NCI-H460 (cell line): ENCODE data around the gene PCDHGA1. TPM values are rescaled to one million over a fixed set of nuclear protein-coding genes. Genes with fewer than 3 reads are reported as not detected.

Experiments
- DNase-seq: peaks from one replicate; pipeline ENCODE4 v3.0.0-alpha.2; 2016; ENCODE audit warnings: low read depth; ENCODE audit errors: extremely low read depth
- total RNA-seq: library from RNA; depleted of rRNA; stranded (reverse); fragments of >200 nt; shearing (Covaris generic); gene quantifications from 2 replicates; pipeline ENCODE4 v1.2.3, GENCODE V29; 2014

PCDHGA1 gene
- total RNA-seq, 1 experiment from 2014 or later, result 1.6 TPM

GRCh38 chr5:141434006-141434405 lies 103.7 kb downstream of the PCDHGA1 start:
- no peak for DNase-seq

- DNase-seq, result no peak
Observed at GRCh38 chr5:141437221-141437620, 106.9 kb downstream of the PCDHGA1 start.

GRCh38 chr5:141439411-141440141 lies 109.3 kb downstream of the PCDHGA1 start:
- no peak for DNase-seq

- DNase-seq, result no peak
Observed at GRCh38 chr5:141440341-141440740, 110.0 kb downstream of the PCDHGA1 start.

GRCh38 chr5:141441571-141442170 lies 111.4 kb downstream of the PCDHGA1 start:
- no peak for DNase-seq

- no peak for DNase-seq
Observed at GRCh38 chr5:141465351-141465750, 135.0 kb downstream of the PCDHGA1 start.

GRCh38 chr5:141475625-141476131 lies 145.4 kb downstream of the PCDHGA1 start, which contains the start of gene PCDHGC3:
PCDHGC3 (plus strand) TSS chr5:141475966; CDS start chr5:141476117, 151 bp downstream.
- peak; percentile 92 for DNase-seq

GRCh38 chr5:141476132-141476911 lies 146.0 kb downstream of the PCDHGA1 start:
- peak; percentile 44 for DNase-seq

- DNase-seq, result no peak
Observed at GRCh38 chr5:141477044-141477575, 146.8 kb downstream of the PCDHGA1 start.

- no peak for DNase-seq
Observed at GRCh38 chr5:141477815-141478214, 147.5 kb downstream of the PCDHGA1 start.

GRCh38 chr5:141478321-141478945 lies 148.1 kb downstream of the PCDHGA1 start:
- DNase-seq, result no peak

- DNase-seq, result no peak
Observed at GRCh38 chr5:141479776-141480175, 149.5 kb downstream of the PCDHGA1 start.

GRCh38 chr5:141483902-141484301 lies 153.6 kb downstream of the PCDHGA1 start:
- no peak for DNase-seq

- DNase-seq, result no peak
Observed at GRCh38 chr5:141484310-141484640, 154.0 kb downstream of the PCDHGA1 start.

- no peak for DNase-seq
Observed at GRCh38 chr5:141484641-141485311, 154.5 kb downstream of the PCDHGA1 start, which contains the start of gene PCDHGC4. PCDHGC4 (plus strand) TSS chr5:141485030; CDS start chr5:141485174, 144 bp downstream.

GRCh38 chr5:141485321-141486055 lies 155.2 kb downstream of the PCDHGA1 start:
- DNase-seq, result no peak

- no peak for DNase-seq
Observed at GRCh38 chr5:141486091-141486490, 155.8 kb downstream of the PCDHGA1 start.

- DNase-seq, result no peak
Observed at GRCh38 chr5:141487131-141487530, 156.8 kb downstream of the PCDHGA1 start.
